Measurements from ENCODE around the gene PPP2R2C.

PPP2R2C gene

GRCh38 chr4:6295495-6295894, 176.9 kb downstream of the PPP2R2C start:
- no peak overlapping the region for H3K27ac ChIP-seq
- TF ChIP-seq CTCF (IDR thresholded peaks at IDR 0.05) (no peak), ZFX (IDR thresholded peaks at IDR 0.05; ENCODE audit: borderline replicate concordance) (no peak)

- no peak overlapping the region for H3K27ac ChIP-seq
- no peak for TF ChIP-seq ZFX (IDR thresholded peaks at IDR 0.05; ENCODE audit: borderline replicate concordance)
- no peak for TF ChIP-seq CTCF (IDR thresholded peaks at IDR 0.05)
Measured at GRCh38 chr4:6294705-6295421, 177.6 kb downstream of the PPP2R2C start.

- TF ChIP-seq ZFX (IDR thresholded peaks at IDR 0.05; ENCODE audit: borderline replicate concordance) (no peak), CTCF (IDR thresholded peaks at IDR 0.05) (no peak)
- no peak overlapping the region for H3K27ac ChIP-seq
Measured at GRCh38 chr4:6293661-6294060, 178.8 kb downstream of the PPP2R2C start.

GRCh38 chr4:6293097-6293445, 179.3 kb downstream of the PPP2R2C start:
- no peak overlapping the region for H3K27ac ChIP-seq
- TF ChIP-seq ZFX (IDR thresholded peaks at IDR 0.05; ENCODE audit: borderline replicate concordance), result no peak
- TF ChIP-seq CTCF (IDR thresholded peaks at IDR 0.05), result no peak

GRCh38 chr4:6292376-6293096, 179.9 kb downstream of the PPP2R2C start:
- no peak overlapping the region for H3K27ac ChIP-seq
- TF ChIP-seq CTCF (IDR thresholded peaks at IDR 0.05), result no peak
- TF ChIP-seq ZFX (IDR thresholded peaks at IDR 0.05; ENCODE audit: borderline replicate concordance), result no peak

GRCh38 chr4:6291784-6292297, 180.6 kb downstream of the PPP2R2C start:
- TF ChIP-seq ZFX (IDR thresholded peaks at IDR 0.05; ENCODE audit: borderline replicate concordance), result no peak
- TF ChIP-seq CTCF (IDR thresholded peaks at IDR 0.05), result no peak
- H3K27ac ChIP-seq, result no peak overlapping the region
